Liver (tissue), 9 donors: ENCODE results near the gene ATXN7L1. TPM values are rescaled to one million over a fixed set of nuclear protein-coding genes. Genes with fewer than 3 reads are reported as not detected.
A peak's percentile ranks its signal among the peaks of the same experiment; 100 is the strongest.

Source experiments
- DNase-seq: peaks from one replicate; pipeline ENCODE4 v3.0.0-alpha.2; 2017; ENCODE audit warnings: low spot score
- H3K27ac ChIP-seq, 2 donors: one replicate each; pipeline ENCODE4 v1.7.0; 2013; ENCODE audit warnings: inconsistent platforms in 2 of 2, low read length in 2 of 2, control low read depth in 1 of 2, low read depth in 1 of 2, mild to moderate bottlenecking in 1 of 2
- H3K27me3 ChIP-seq, 4 donors: one replicate each; pipeline versions ENCODE4 v1.6.1 to v1.7.0; 2013; ENCODE audit warnings: low read length in 3 of 4, inconsistent platforms in 1 of 4, mild to moderate bottlenecking in 1 of 4, moderate library complexity in 1 of 4; ENCODE audit not compliant: control insufficient read depth in 4 of 4, insufficient read depth in 4 of 4
- H3K36me3 ChIP-seq, 4 donors: one replicate each; pipeline versions ENCODE4 v1.6.1 to v1.7.0; 2013; ENCODE audit warnings: low read length in 3 of 4, mild to moderate bottlenecking in 3 of 4, low read depth in 1 of 4, moderate library complexity in 1 of 4; ENCODE audit not compliant: control insufficient read depth in 4 of 4, insufficient read depth in 3 of 4
- H3K4me1 ChIP-seq, 4 donors: one replicate each; pipeline versions ENCODE4 v1.6.1 to v1.7.0; 2013; ENCODE audit warnings: low read length in 3 of 4, mild to moderate bottlenecking in 3 of 4, moderate library complexity in 1 of 4; ENCODE audit not compliant: control insufficient read depth in 4 of 4, insufficient read depth in 4 of 4
- H3K4me3 ChIP-seq, 3 donors: one replicate each; pipeline versions ENCODE4 v1.6.1 to v1.7.0; 2013; ENCODE audit warnings: low read length in 3 of 3, control low read depth in 1 of 3, low read depth in 1 of 3, mild to moderate bottlenecking in 1 of 3
- H3K9ac ChIP-seq, 2 donors: one replicate each; pipeline ENCODE4 v1.7.0; 2013; ENCODE audit warnings: low read length in 2 of 2, mild to moderate bottlenecking in 2 of 2, moderate library complexity in 2 of 2, control low read depth in 1 of 2, low read depth in 1 of 2
- H3K9me3 ChIP-seq, 4 donors: one replicate each; pipeline versions ENCODE4 v1.6.1 to v1.7.0; 2013; ENCODE audit warnings: low read length in 3 of 4; ENCODE audit not compliant: control insufficient read depth in 4 of 4
- EGR1 ChIP-seq, 2 donors: IDR thresholded peaks; 2 replicates each; pipeline ENCODE4 v1.6.1; 2016 to 2018; ENCODE audit warnings: antibody characterized with exemption in 2 of 2, low read depth in 2 of 2
- FOXA1 ChIP-seq: IDR thresholded peaks from 2 replicates; pipeline ENCODE4 v1.6.1; 2016; ENCODE audit warnings: antibody characterized with exemption
- FOXA2 ChIP-seq: IDR thresholded peaks from 2 replicates; pipeline ENCODE4 v1.6.1; 2016; ENCODE audit warnings: antibody characterized with exemption
- GABPA ChIP-seq, 2 donors: IDR thresholded peaks in 1 of 2; conservative IDR thresholded peaks in 1 of 2; 2 replicates each; pipeline ENCODE4 v1.6.1; 2016; ENCODE audit warnings: antibody characterized with exemption in 2 of 2, mild to moderate bottlenecking in 1 of 2, moderate library complexity in 1 of 2
- HNF4A ChIP-seq, 2 donors: conservative IDR thresholded peaks; 2 replicates each; pipeline ENCODE4 v1.6.1; 2016; ENCODE audit warnings: antibody characterized with exemption in 2 of 2, mild to moderate bottlenecking in 2 of 2
- HNF4G ChIP-seq: IDR thresholded peaks from 2 replicates; pipeline ENCODE4 v1.6.1; 2016; ENCODE audit warnings: antibody characterized with exemption
- JUND ChIP-seq, 2 donors: IDR thresholded peaks; 2 replicates each; pipeline ENCODE4 v1.6.1; 2016; ENCODE audit warnings: antibody characterized with exemption in 2 of 2
- MAX ChIP-seq: IDR thresholded peaks from 2 replicates; pipeline ENCODE4 v1.6.1; 2016; ENCODE audit warnings: antibody characterized with exemption
- NR2F2 ChIP-seq: IDR thresholded peaks from 2 replicates; pipeline ENCODE4 v1.6.1; 2016; ENCODE audit warnings: antibody characterized with exemption
- RAD21 ChIP-seq, 2 donors: IDR thresholded peaks; 2 replicates each; pipeline ENCODE4 v1.6.1; 2016; ENCODE audit warnings: antibody characterized with exemption in 2 of 2, mild to moderate bottlenecking in 2 of 2
- REST ChIP-seq: IDR thresholded peaks from 2 replicates; pipeline ENCODE4 v1.6.1; 2016; ENCODE audit warnings: antibody characterized with exemption, mild to moderate bottlenecking
- RXRA ChIP-seq, 2 donors: IDR thresholded peaks; 2 replicates each; pipeline ENCODE4 v1.6.1; 2017 to 2018; ENCODE audit warnings: antibody characterized with exemption in 2 of 2, mild to moderate bottlenecking in 1 of 2
- SP1 ChIP-seq: IDR thresholded peaks from 2 replicates; pipeline ENCODE4 v1.6.1; 2018; ENCODE audit warnings: antibody characterized with exemption, mild to moderate bottlenecking
- TAF1 ChIP-seq: conservative IDR thresholded peaks from 2 replicates; pipeline ENCODE4 v1.6.1; 2016; ENCODE audit warnings: antibody characterized with exemption, mild to moderate bottlenecking
- YY1 ChIP-seq: IDR thresholded peaks from 2 replicates; pipeline ENCODE4 v1.6.1; 2016; ENCODE audit warnings: antibody characterized with exemption, mild to moderate bottlenecking
- ZBTB33 ChIP-seq: IDR thresholded peaks from 2 replicates; pipeline ENCODE4 v1.6.1; 2016; ENCODE audit warnings: antibody characterized with exemption
- WGBS: extraction: QIAGEN DNeasy Blood & Tissue Kit; methylation state at CpG from one replicate; pipeline ENCODE4 v1.1.7; 2013; 5-methylcytosine and 5-hydroxymethylcytosine counted together
- polyA plus RNA-seq, 2 donors: library from polyadenylated mRNA; stranded (reverse) in 1 of 2; unstranded in 1 of 2; fragments of 200-250 nt in 1 of 2; fragments of >200 nt in 1 of 2; fragmentation: Nextera tagmentation in 1 of 2; extraction: Ambion mirVana in 1 of 2; gene quantifications; one replicate each; pipeline versions ENCODE4 v1.2.1 to v1.2.3, GENCODE V29; 2013 to 2015
- total RNA-seq, 2 donors: library from RNA; depleted of rRNA; stranded (reverse); fragments of >200 nt; gene quantifications; one replicate each; pipeline ENCODE4 v1.2.3, GENCODE V29; 2014
- TF ChIP-seq, protein P1 (sequence below): fragments of 150-350 bp; IDR thresholded peaks from 2 replicates; pipeline ENCODE4 v1.5.1; 2017; ENCODE audit warnings: improper control_type of control experiment, low read depth, low read length; ENCODE audit not compliant: missing input control
- TF ChIP-seq, protein P2 (sequence below): IDR thresholded peaks from 2 replicates; pipeline ENCODE4 v1.6.1; 2016; ENCODE audit warnings: antibody characterized with exemption
- donor health status: healthy.
- donor health status: healthy.
- donor health status: healthy.
- donor health status: healthy.
- donor health status: healthy.

The ATXN7L1 gene
- total and polyA plus RNA-seq, 4 donors: 2.1 to 7.4 (median 5.3) TPM

- Histone ChIP-seq H3K27ac (peak overlapping the region; percentile 79 to 84), H3K27me3 (no peaks in the 10 kb centered on the region), H3K36me3 (no peaks in the 10 kb centered on the region), H3K9ac (peak overlapping the region; percentile 61 to 96), H3K4me3 (peak overlapping the region; percentile 64 to 70 (median 65)), H3K9me3 (no peaks in the 10 kb centered on the region), H3K4me1 (peaks cover 0 to 10% (median 6%) of the 10 kb centered on the region in 4 donors)
- DNase-seq: no peak
- peak; percentile 53 to 77 for TF ChIP-seq HNF4A (conservative IDR thresholded peaks at IDR 0.05)
- TF ChIP-seq, protein P1, sequence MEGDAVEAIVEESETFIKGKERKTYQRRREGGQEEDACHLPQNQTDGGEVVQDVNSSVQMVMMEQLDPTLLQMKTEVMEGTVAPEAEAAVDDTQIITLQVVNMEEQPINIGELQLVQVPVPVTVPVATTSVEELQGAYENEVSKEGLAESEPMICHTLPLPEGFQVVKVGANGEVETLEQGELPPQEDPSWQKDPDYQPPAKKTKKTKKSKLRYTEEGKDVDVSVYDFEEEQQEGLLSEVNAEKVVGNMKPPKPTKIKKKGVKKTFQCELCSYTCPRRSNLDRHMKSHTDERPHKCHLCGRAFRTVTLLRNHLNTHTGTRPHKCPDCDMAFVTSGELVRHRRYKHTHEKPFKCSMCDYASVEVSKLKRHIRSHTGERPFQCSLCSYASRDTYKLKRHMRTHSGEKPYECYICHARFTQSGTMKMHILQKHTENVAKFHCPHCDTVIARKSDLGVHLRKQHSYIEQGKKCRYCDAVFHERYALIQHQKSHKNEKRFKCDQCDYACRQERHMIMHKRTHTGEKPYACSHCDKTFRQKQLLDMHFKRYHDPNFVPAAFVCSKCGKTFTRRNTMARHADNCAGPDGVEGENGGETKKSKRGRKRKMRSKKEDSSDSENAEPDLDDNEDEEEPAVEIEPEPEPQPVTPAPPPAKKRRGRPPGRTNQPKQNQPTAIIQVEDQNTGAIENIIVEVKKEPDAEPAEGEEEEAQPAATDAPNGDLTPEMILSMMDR: no peak
- TF ChIP-seq, protein P2, sequence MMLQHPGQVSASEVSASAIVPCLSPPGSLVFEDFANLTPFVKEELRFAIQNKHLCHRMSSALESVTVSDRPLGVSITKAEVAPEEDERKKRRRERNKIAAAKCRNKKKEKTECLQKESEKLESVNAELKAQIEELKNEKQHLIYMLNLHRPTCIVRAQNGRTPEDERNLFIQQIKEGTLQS: no peak
- TF ChIP-seq ZBTB33: peak; percentile 92
- peak; percentile 88 for TF ChIP-seq MAX
- peak; percentile 93 for TF ChIP-seq FOXA1
- TF ChIP-seq FOXA2: peak; percentile 87
- TF ChIP-seq RAD21 (IDR thresholded peaks at IDR 0.05): peak; percentile 41 to 65
- TF ChIP-seq SP1: peak; percentile 74
- TF ChIP-seq RXRA (IDR thresholded peaks at IDR 0.05): peak; percentile 68 to 85
- TF ChIP-seq HNF4G: peak; percentile 17
- TF ChIP-seq TAF1: peak; percentile 84
- TF ChIP-seq YY1: peak; percentile 76
- TF ChIP-seq REST: peak; percentile 90
- no peak for TF ChIP-seq EGR1 (IDR thresholded peaks at IDR 0.05; ENCODE audit: low read depth in 2 of 2)
- peak in 1 of 2 donors; percentile 13 for TF ChIP-seq GABPA (IDR thresholded peaks at IDR 0.05 in 1 of 2, conservative IDR thresholded peaks at IDR 0.05 in 1 of 2)
- TF ChIP-seq NR2F2: no peak
- peak; percentile 56 to 65 for TF ChIP-seq JUND (IDR thresholded peaks at IDR 0.05)
- 5% methylated on average over 21 of the region's 21 CpGs for WGBS
Observed at GRCh38 chr7:105691680-105692564, 184.5 kb downstream of the ATXN7L1 start.
